ENCODE results near the gene PDE1A.

DNA sequence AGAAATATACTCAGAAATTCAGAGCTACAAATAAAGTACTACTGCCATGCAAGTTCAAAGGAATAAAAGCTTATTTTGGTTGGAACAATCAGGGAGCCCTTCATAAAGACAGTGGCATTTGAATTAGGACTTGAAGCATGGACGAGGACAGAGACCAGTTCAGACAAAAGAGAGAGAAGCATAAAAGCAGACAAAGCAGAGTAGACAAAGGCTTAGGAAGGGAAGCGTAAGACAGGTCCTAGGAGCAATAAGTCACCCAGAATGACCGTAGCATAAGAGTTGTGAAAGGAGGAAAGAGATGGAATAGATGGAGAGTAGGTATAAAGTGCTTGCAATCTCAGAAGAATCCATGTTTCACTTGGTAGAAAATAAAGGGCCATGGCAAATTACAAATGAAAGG, 14.0 kb downstream of the PDE1A start:
- TF ChIP-seq, protein P1, sequence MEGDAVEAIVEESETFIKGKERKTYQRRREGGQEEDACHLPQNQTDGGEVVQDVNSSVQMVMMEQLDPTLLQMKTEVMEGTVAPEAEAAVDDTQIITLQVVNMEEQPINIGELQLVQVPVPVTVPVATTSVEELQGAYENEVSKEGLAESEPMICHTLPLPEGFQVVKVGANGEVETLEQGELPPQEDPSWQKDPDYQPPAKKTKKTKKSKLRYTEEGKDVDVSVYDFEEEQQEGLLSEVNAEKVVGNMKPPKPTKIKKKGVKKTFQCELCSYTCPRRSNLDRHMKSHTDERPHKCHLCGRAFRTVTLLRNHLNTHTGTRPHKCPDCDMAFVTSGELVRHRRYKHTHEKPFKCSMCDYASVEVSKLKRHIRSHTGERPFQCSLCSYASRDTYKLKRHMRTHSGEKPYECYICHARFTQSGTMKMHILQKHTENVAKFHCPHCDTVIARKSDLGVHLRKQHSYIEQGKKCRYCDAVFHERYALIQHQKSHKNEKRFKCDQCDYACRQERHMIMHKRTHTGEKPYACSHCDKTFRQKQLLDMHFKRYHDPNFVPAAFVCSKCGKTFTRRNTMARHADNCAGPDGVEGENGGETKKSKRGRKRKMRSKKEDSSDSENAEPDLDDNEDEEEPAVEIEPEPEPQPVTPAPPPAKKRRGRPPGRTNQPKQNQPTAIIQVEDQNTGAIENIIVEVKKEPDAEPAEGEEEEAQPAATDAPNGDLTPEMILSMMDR (IDR thresholded peaks at IDR 0.05), result no peak
- no peak for TF ChIP-seq POLR2A (IDR thresholded peaks at IDR 0.05)
